HT-29 (cell line): Measurements from ENCODE around the gene SNX6. TPM values are rescaled to one million over a fixed set of nuclear protein-coding genes. Genes with fewer than 3 reads are reported as not detected.
A peak's percentile ranks its signal among the peaks of the same experiment; 100 is the strongest.
"Not testable (repeated sequence)": the region's sequence is repeated elsewhere in the genome, so short reads cannot be mapped to it uniquely, and the experiment has no call there.

ENCODE experiments used
- DNase-seq: peaks from one replicate; pipeline ENCODE4 v3.0.0-alpha.2; 2015; ENCODE audit warnings: low spot score
- total RNA-seq: library from RNA; depleted of rRNA; stranded (reverse); fragments of >200 nt; shearing (Covaris generic); gene quantifications from 2 replicates; pipeline ENCODE4 v1.2.3, GENCODE V29; 2014; rRNA removed

The SNX6 gene
- total RNA-seq = 9.4 and 9.8 TPM in 2 replicates

GRCh38 chr14:34629657-34630529 lies at the start of gene SNX6:
Gene SNX6 (minus strand): TSS chr14:34630148. CDS start chr14:34630116, 32 bp downstream.
- DNase-seq = peak; percentile 58

- no peak for DNase-seq
Measured at GRCh38 chr14:34678735-34679134, 48.8 kb upstream of the SNX6 start.

- DNase-seq = no peak
Measured at GRCh38 chr14:34678306-34678705, 48.4 kb upstream of the SNX6 start.

- DNase-seq = no peak
Measured at GRCh38 chr14:34676516-34677211, 46.7 kb upstream of the SNX6 start.

GRCh38 chr14:34673702-34674101 lies 43.8 kb upstream of the SNX6 start:
- no peak for DNase-seq

- DNase-seq = no peak
Measured at GRCh38 chr14:34671716-34672115, 41.8 kb upstream of the SNX6 start.

- no peak for DNase-seq
Measured at GRCh38 chr14:34668111-34668510, 38.2 kb upstream of the SNX6 start.

GRCh38 chr14:34667007-34667406 lies 37.1 kb upstream of the SNX6 start:
- no peak for DNase-seq

- DNase-seq = peak; percentile 13
Measured at GRCh38 chr14:34665785-34666435, 36.0 kb upstream of the SNX6 start.

- DNase-seq = no peak
Measured at GRCh38 chr14:34662561-34663088, 32.7 kb upstream of the SNX6 start.

GRCh38 chr14:34660796-34661195 lies 30.8 kb upstream of the SNX6 start:
- no peak for DNase-seq

- DNase-seq = no peak
Measured at GRCh38 chr14:34655959-34656358, 26.0 kb upstream of the SNX6 start.

GRCh38 chr14:34653073-34653472 lies 23.1 kb upstream of the SNX6 start:
- not testable (repeated sequence) for DNase-seq

GRCh38 chr14:34652348-34652747 lies 22.4 kb upstream of the SNX6 start:
- DNase-seq = not testable (repeated sequence)

GRCh38 chr14:34650786-34651584 lies 21.0 kb upstream of the SNX6 start:
- no peak for DNase-seq

- not testable (repeated sequence) for DNase-seq
Measured at GRCh38 chr14:34650006-34650405, 20.1 kb upstream of the SNX6 start.

- DNase-seq = no peak
Measured at GRCh38 chr14:34649344-34649743, 19.4 kb upstream of the SNX6 start.

- no peak for DNase-seq
Measured at GRCh38 chr14:34646570-34647255, 16.8 kb upstream of the SNX6 start.

GRCh38 chr14:34643361-34643760 lies 13.4 kb upstream of the SNX6 start:
- DNase-seq = no peak

GRCh38 chr14:34642595-34642994 lies 12.6 kb upstream of the SNX6 start:
- DNase-seq = no peak

- DNase-seq = no peak
Measured at GRCh38 chr14:34640826-34641225, 10.9 kb upstream of the SNX6 start.
